ENCODE results near the gene HEATR1. TPM values are rescaled to one million over a fixed set of nuclear protein-coding genes. Genes with fewer than 3 reads are reported as not detected.

Gene HEATR1
- total RNA-seq, 1 donor from 2014 or later: 54.9 TPM

GRCh38 chr1:236515443-236515958 is 88.8 kb downstream of the HEATR1 start:
- H3K79me2 ChIP-seq (ENCODE audit: low read depth): no peaks in the 10 kb centered on the region
- no peaks in the 10 kb centered on the region for H3K36me3 ChIP-seq
- no peak for TF ChIP-seq CTCF (IDR thresholded peaks at IDR 0.05)
- TF ChIP-seq EZH2 (IDR thresholded peaks at IDR 0.05): no peak
- no peak for TF ChIP-seq EZH2phosphoT487 (IDR thresholded peaks at IDR 0.05)
- no peaks in the 10 kb centered on the region for H3K27me3 ChIP-seq
- no peak overlapping the region for H3K9ac ChIP-seq
- no peak overlapping the region for H2AFZ ChIP-seq (replicated peaks)
- H3K9me3 Mint-ChIP-seq: no peaks in the 10 kb centered on the region
- no peak for DNase-seq (ENCODE audit: low spot score)
- no peak overlapping the region for H3K4me3 ChIP-seq
- H3K4me3 Mint-ChIP-seq: no peak overlapping the region
- H3K27ac ChIP-seq: no peak overlapping the region
- no peaks in the 10 kb centered on the region for H3K4me1 Mint-ChIP-seq
- H3K27me3 Mint-ChIP-seq (ENCODE audit: insufficient read depth, low read depth): peaks cover 4% of the 10 kb centered on the region
- H3K27ac Mint-ChIP-seq: no peak overlapping the region
- H3K4me2 ChIP-seq: no peak overlapping the region
- no peaks in the 10 kb centered on the region for H3K4me1 ChIP-seq
- no peaks in the 10 kb centered on the region for H3F3A ChIP-seq (ENCODE audit: low read depth)
- no peaks in the 10 kb centered on the region for H3K36me3 Mint-ChIP-seq
- H3K9me3 ChIP-seq (ENCODE audit: low read depth): no peaks in the 10 kb centered on the region
- no peaks in the 10 kb centered on the region for H4K20me1 ChIP-seq (ENCODE audit: low read depth)

- Mint-ChIP-seq H3K27me3 (ENCODE audit: insufficient read depth, low read depth) (peaks cover 4% of the 10 kb centered on the region), H3K9me3 (no peaks in the 10 kb centered on the region), H3K4me1 (no peaks in the 10 kb centered on the region), H3K36me3 (no peaks in the 10 kb centered on the region), H3K4me3 (no peak overlapping the region), H3K27ac (no peak overlapping the region)
- Histone ChIP-seq H3K27ac (no peak overlapping the region), H4K20me1 (ENCODE audit: low read depth) (no peaks in the 10 kb centered on the region), H3K9me3 (ENCODE audit: low read depth) (no peaks in the 10 kb centered on the region), H3K36me3 (no peaks in the 10 kb centered on the region), H3K27me3 (no peaks in the 10 kb centered on the region), H3F3A (ENCODE audit: low read depth) (no peaks in the 10 kb centered on the region), H3K79me2 (ENCODE audit: low read depth) (no peaks in the 10 kb centered on the region), H3K9ac (no peak overlapping the region), H3K4me1 (no peaks in the 10 kb centered on the region), H2AFZ (replicated peaks) (no peak overlapping the region), H3K4me2 (no peak overlapping the region), H3K4me3 (no peak overlapping the region)
- DNase-seq (ENCODE audit: low spot score): no peak
- TF ChIP-seq EZH2phosphoT487 (IDR thresholded peaks at IDR 0.05): no peak
- TF ChIP-seq CTCF (IDR thresholded peaks at IDR 0.05): no peak
- TF ChIP-seq EZH2 (IDR thresholded peaks at IDR 0.05): no peak
Measured at GRCh38 chr1:236514703-236515442, 89.4 kb downstream of the HEATR1 start.

GRCh38 chr1:236511735-236512418 is 92.4 kb downstream of the HEATR1 start:
- H3K36me3 ChIP-seq: no peaks in the 10 kb centered on the region
- TF ChIP-seq EZH2 (IDR thresholded peaks at IDR 0.05) (no peak), CTCF (IDR thresholded peaks at IDR 0.05) (no peak), EZH2phosphoT487 (IDR thresholded peaks at IDR 0.05) (no peak)
- H3K79me2 ChIP-seq (ENCODE audit: low read depth): no peaks in the 10 kb centered on the region
- Mint-ChIP-seq H3K27me3 (ENCODE audit: insufficient read depth, low read depth) (peaks cover 4% of the 10 kb centered on the region), H3K9me3 (no peaks in the 10 kb centered on the region), H3K36me3 (no peaks in the 10 kb centered on the region), H3K27ac (no peak overlapping the region), H3K4me1 (no peaks in the 10 kb centered on the region), H3K4me3 (no peak overlapping the region)
- H3K9me3 ChIP-seq (ENCODE audit: low read depth): no peaks in the 10 kb centered on the region
- no peak overlapping the region for H2AFZ ChIP-seq (replicated peaks)
- no peaks in the 10 kb centered on the region for H3K4me1 ChIP-seq
- H3K4me3 ChIP-seq: no peak overlapping the region
- H3F3A ChIP-seq (ENCODE audit: low read depth): no peaks in the 10 kb centered on the region
- no peak overlapping the region for H3K27ac ChIP-seq
- no peak overlapping the region for H3K4me2 ChIP-seq
- H3K9ac ChIP-seq: no peak overlapping the region
- no peak for DNase-seq (ENCODE audit: low spot score)
- H4K20me1 ChIP-seq (ENCODE audit: low read depth): no peaks in the 10 kb centered on the region
- no peaks in the 10 kb centered on the region for H3K27me3 ChIP-seq

Data from neural progenitor cell (in vitro differentiated cells).